Fibroblast of skin of left quadriceps (primary cell): ENCODE results near the gene CMPK1.

ENCODE experiments used
- DNase-seq, 2 experiments: peaks; one replicate each; pipeline ENCODE4 v3.0.0-alpha.2; 2013; ENCODE audit warnings: low read depth in 2 of 2

The CMPK1 gene

GRCh38 chr1:47395433-47395832 is 61.8 kb downstream of the CMPK1 start:
- DNase-seq, result no peak

- no peak for DNase-seq
Measured at GRCh38 chr1:47396671-47397196, 63.1 kb downstream of the CMPK1 start.

GRCh38 chr1:47399138-47399845 is 65.7 kb downstream of the CMPK1 start:
- no peak for DNase-seq

GRCh38 chr1:47399846-47400155 is 66.2 kb downstream of the CMPK1 start:
- DNase-seq, result no peak

- no peak for DNase-seq
Measured at GRCh38 chr1:47401761-47402160, 68.2 kb downstream of the CMPK1 start.

GRCh38 chr1:47402591-47402990 is 69.0 kb downstream of the CMPK1 start:
- no peak for DNase-seq

- DNase-seq, result no peak
Measured at GRCh38 chr1:47403321-47403910, 69.8 kb downstream of the CMPK1 start.

GRCh38 chr1:47405697-47406096 is 72.1 kb downstream of the CMPK1 start:
- DNase-seq, result no peak

- no peak for DNase-seq
Measured at GRCh38 chr1:47406966-47407365, 73.4 kb downstream of the CMPK1 start.

- no peak for DNase-seq
Measured at GRCh38 chr1:47407481-47407880, 73.9 kb downstream of the CMPK1 start.

GRCh38 chr1:47409311-47410067 is 75.9 kb downstream of the CMPK1 start:
- peak; percentile 52 to 54 for DNase-seq

- no peak for DNase-seq
Measured at GRCh38 chr1:47410068-47410455, 76.5 kb downstream of the CMPK1 start.

- DNase-seq, result no peak
Measured at GRCh38 chr1:47411436-47411835, 77.8 kb downstream of the CMPK1 start.

- no peak for DNase-seq
Measured at GRCh38 chr1:47412437-47412836, 78.8 kb downstream of the CMPK1 start.

GRCh38 chr1:47415728-47416318 is 82.2 kb downstream of the CMPK1 start, which contains the start of gene FOXE3:
Gene FOXE3 (plus strand): TSS chr1:47416285. CDS start chr1:47416316, 31 bp downstream.
- no peak for DNase-seq

- no peak for DNase-seq
Measured at GRCh38 chr1:47416319-47417169, 83.0 kb downstream of the CMPK1 start.

- no peak for DNase-seq
Measured at GRCh38 chr1:47417170-47418044, 83.8 kb downstream of the CMPK1 start.

GRCh38 chr1:47418122-47418521 is 84.5 kb downstream of the CMPK1 start:
- DNase-seq, result no peak

- no peak for DNase-seq
Measured at GRCh38 chr1:47418681-47419325, 85.2 kb downstream of the CMPK1 start.

- no peak for DNase-seq
Measured at GRCh38 chr1:47420547-47420946, 87.0 kb downstream of the CMPK1 start.
